Dedifferentiated amniotic fluid mesenchymal stem cell (primary cell): Measurements from ENCODE around the gene TFPI.
"Not testable (repeated sequence)": the region's sequence is repeated elsewhere in the genome, so short reads cannot be mapped to it uniquely, and the experiment has no call there.

ENCODE experiments used
- DNase-seq: peaks from one replicate; pipeline ENCODE4 v3.0.0-alpha.2; 2016; ENCODE audit errors: extremely low spot score

Gene TFPI

DNA sequence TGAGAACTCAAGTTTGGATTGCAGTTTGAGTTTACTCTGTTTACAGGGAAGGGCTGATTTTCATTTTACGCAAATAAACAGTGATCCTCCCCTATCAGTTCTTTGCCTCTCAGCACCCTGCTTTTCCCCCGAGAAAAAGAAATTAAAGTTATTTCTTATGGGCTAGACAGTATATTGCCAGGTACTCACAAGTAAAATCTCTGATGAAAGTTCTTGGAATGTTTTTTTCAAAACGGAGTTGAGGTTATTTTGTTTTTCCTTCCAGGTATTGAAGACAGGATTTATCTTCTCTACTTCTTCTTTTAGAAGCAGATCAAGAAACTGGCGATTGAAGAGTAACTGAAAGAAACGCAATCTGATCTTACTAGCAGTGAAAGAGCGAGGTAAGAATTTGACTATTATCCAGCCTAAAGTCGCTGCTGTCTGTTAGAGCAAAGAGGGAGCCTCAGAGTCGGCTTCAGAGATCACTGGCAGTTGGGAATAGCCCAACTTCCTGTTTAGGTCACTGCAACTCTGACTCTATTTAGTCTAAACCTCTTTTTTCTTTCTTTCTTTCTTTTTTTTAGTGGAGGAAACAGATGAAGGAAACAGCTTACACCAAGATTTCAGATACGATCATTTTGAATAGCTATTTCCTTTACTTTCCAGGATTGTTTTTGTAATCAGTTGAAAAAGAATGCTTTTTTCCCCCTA is at the start of gene TFPI:
TSS of gene TFPI (minus strand) at position 425 of the 693 bp plus-strand sequence. CDS start 50,667 bp downstream, outside the sequence.
- peak; percentile 78 for DNase-seq

GRCh38 chr2:187594801-187595200 is 40.6 kb upstream of the TFPI start:
- peak; percentile 45 for DNase-seq

- no peak for DNase-seq
Measured at GRCh38 chr2:187593697-187594096, 39.5 kb upstream of the TFPI start.

DNA sequence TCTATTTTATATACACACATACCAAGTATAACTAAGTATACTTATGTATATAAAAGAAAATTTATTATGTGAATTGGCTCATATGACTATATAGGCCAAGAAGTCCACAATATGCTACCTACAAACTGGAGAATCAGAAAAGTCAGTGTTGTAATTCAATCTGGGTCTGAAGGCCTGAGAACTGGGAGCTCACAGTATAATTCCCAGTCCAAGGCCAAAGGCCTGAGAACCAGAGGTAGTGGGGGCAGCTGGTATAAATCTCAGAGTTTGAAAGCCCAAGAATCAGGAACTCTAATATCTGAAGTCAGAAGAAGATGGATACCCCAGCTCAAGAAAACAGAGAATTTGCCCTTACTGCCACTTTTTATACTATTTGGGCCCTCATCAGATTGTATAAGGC is 38.9 kb upstream of the TFPI start:
- DNase-seq: no peak

DNA sequence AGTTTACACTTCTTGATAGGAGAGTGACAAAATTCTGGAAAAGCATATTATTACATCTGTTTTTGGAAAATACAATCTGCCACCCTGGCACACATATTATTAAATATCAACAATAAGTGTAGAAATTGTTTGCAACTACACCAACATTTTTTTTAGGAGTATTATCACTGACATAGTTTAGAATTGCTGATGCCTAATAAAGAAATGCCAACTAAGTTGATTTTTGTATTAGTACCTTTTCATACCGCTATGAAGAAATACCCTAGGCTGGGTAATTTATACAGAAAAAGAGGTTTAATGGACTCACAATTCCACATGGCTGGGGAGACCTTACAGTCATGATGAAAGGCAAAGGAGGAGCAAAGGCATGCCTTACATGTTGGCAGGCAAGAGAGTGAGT is 35.9 kb upstream of the TFPI start:
- DNase-seq: no peak

GRCh38 chr2:187586011-187586641 is 31.9 kb upstream of the TFPI start:
- DNase-seq: no peak

GRCh38 chr2:187581125-187581896 is 27.1 kb upstream of the TFPI start:
- peak; percentile 66 for DNase-seq

DNA sequence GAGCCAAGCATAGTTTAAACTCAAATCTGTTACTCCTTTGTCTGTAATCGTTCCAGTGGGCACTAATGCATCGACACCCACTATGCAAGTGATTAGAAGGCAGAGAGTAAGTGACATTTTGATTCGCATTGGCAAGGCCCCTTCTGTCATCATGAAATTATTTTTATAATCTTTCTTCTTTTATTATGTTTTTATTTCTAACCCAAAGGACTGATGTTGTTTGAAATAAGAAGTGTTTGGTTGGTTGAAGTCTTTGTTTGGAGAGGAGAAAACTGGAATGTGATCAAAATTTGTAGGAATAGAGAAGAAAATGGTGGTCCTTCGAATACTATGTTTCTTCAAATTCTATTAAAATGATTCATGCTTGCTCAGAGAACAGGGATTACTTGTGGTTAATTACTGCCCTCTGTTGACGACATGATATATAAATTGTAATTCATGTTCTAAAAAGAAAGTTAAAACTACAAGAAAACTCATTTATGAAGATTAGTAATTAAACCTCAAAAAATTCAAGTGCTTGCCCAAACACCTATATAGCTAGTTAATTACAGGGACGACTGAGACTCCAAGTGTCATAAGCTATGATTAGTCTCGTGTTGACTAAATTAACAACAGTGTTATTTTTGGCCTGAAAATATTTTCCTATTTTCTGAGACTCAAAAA is 26.4 kb upstream of the TFPI start:
- DNase-seq: peak; percentile 83

GRCh38 chr2:187577310-187577709 is 23.1 kb upstream of the TFPI start:
- DNase-seq: no peak

DNA sequence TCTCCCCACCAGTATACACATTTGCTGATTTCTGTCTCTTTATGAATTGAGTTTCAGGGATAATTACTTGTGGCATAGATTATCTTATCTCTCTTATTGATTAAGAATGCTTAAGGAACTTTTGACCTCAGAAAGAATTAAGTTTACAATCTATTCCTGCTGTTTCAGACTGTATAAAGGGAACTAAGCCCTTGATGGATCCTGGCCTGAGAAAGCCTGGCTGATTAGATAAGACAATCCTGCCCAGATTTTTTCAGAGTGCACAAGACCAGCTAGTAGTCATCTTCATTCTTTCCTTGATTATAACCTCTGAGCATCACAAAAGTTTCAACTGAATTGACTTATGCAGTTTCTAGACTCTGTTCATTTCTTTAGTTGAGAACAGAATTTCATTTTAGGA is 22.7 kb upstream of the TFPI start:
- no peak for DNase-seq

GRCh38 chr2:187575751-187576067 is 21.5 kb upstream of the TFPI start:
- DNase-seq: no peak

GRCh38 chr2:187574969-187575750 is 20.9 kb upstream of the TFPI start:
- DNase-seq: peak; percentile 78

DNA sequence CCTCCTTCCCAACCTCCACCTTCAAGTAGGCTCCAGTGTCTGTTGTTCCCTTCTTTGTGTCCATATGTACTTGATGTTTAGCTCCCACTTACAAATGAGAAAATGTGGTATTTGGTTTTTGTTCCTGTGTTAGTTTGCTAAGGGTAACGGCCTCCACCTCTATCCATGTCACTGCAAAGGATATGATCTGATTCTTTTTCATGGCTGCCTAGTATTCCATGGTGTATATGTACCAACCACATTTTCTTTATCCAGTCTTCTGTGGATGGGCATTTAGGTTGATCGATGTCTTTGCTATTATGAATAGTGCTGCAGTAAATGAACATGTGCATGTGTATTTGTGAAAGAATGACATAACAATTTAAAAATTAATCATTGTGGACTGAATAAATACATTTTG is 19.5 kb upstream of the TFPI start:
- DNase-seq: no peak

DNA sequence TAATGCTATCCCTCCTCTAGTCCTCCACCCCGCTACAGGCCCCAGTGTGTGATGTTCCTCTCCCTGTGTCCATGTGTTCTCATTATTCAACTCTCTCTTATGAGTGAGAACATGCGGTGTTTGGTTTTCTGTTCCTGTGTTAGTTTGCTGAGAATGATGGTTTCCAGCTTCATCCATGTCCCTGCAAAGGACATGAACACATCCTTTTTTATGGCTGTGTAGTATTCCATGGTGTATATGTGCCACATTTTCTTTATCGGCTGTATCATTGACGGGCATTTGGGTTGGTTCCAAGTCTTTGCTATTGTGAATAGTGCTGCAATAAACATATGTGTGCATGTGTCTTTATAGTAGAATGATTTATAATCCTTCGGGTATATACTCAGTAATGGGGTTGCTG is 17.8 kb upstream of the TFPI start:
- DNase-seq: not testable (repeated sequence)

DNA sequence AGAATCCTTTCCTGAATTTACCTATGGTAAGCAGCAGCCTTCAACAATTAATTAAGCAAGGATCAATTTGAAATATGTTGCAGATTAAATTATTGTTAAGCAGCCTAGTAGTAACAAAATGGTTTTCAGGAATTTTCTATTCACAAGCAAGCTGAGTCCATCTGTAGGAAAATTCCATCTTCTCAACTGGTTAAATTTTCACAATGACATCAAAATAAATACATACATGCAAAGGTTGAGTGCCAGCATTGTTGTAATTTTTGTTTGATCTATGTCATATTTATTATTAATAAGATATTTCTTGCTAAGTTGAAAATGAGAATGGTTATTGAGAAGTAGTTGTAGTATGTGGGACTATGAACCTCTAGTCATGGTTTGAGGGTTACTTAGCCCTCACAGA is 15.3 kb upstream of the TFPI start:
- DNase-seq: no peak

DNA sequence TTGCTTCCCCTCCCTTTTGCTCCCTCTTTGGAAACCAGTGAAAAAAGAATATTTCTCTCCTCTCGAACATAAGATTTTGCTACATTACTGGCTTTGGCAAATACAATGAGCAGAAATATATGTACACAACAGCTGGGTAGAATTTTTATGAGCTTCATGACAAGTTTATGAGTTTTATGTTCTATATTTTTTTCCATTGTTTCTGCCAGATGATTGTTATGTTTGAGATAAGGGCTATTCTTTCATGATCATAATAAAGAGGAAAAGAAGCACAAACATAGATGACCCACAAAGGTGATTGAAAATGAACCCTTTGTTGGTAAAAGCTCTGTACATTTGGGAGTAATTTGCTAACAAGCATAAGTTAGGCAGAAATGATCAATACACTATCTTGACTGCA is 14.8 kb upstream of the TFPI start:
- DNase-seq: no peak

GRCh38 chr2:187567126-187567525 is 12.9 kb upstream of the TFPI start:
- peak; percentile 67 for DNase-seq

DNA sequence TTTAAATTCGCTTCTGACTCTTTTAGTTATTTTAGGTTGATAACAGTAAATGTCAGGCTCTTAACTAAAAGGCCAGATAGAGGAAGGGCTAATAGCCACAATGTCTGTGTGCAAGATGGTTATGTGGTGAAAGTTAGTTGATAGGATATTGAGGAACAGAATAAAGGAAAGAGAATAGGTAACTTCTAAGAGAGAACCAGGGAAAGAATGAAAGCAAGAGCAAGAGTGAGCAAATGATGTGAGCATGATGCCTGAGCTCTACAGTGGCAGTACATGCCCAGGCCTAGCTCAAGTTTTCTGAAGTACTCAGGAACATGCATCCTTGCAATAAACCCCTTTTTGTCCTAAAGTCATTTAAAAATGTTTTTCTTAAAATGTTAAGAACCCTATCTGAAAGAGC is 12.5 kb upstream of the TFPI start:
- DNase-seq: no peak

DNA sequence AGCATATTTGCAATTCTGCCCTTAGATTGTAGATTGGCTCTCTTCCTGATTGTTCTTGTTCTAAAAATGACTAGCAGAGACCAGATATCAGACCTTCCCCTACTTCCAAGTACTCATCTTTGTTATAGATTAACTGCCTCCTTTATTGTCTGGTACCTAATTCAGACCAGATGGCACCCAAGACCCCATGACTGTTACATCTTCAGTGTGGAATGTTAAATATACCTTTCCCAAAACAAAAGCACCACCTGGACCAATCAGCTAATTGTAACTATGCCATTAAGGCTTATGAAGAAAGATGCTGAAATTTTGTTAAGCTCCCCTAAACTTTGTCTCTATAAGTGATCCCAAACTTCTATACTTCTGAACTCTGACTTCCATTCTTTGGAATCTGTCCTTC is 12.0 kb upstream of the TFPI start:
- no peak for DNase-seq

DNA sequence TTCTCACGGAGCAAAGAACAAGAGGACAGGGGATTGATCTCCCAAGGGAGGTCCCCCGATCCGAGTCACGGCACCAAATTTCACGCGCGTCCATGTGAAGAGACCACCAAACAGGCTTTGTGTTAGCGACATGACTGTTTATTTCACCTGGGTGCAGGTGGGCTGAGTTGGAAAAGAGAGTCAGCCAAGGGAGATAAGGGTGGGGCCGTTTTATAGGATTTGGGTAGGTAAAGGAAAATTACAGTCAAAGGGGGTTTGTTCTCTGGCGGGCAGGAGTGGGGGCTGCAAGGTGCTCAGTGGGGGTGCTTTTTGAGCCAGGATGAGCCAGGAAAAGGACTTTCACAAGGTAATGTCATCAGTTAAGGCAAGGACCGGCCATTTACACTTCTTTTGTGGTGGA is 11.4 kb upstream of the TFPI start:
- not testable (repeated sequence) for DNase-seq

- not testable (repeated sequence) for DNase-seq
Measured at GRCh38 chr2:187556493-187556892, 2.3 kb upstream of the TFPI start.

DNA sequence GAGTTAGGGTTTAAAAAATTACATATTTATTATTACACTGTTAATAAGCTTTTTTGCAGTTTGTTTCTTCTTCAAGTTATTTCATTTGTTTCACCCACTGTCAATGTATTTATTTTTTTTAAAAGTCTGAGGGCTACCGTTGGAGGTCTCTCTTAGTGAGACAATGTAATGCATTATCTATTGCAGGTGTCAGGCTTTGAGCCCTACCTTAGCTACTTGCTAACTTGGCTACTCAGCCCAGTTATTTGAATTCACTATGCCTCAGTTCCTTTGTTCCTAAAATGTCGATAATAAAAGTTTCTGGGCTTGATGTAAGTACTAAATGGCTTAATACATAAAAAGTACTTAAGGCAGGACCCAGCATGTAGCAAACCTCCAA is 458 bp upstream of the TFPI start:
- no peak for DNase-seq
